Measurements from ENCODE around the gene ARL6IP4.

GRCh38 chr12:123004287-123004686, 23.8 kb downstream of the ARL6IP4 start:
- TF ChIP-seq EZH2 (IDR thresholded peaks at IDR 0.05; ENCODE audit: borderline replicate concordance, low read depth, low read length, poor library complexity, severe bottlenecking): no peak
- no peak for TF ChIP-seq CTCF (conservative IDR thresholded peaks at IDR 0.05; ENCODE audit: low read depth, low read length)

All from A673 (cell line).